Measurements from ENCODE around the gene DUOX2. TPM values are rescaled to one million over a fixed set of nuclear protein-coding genes. Genes with fewer than 3 reads are reported as not detected.

Gene DUOX2
- total RNA-seq, 4 donors from 2014 or later = not detected

DNA sequence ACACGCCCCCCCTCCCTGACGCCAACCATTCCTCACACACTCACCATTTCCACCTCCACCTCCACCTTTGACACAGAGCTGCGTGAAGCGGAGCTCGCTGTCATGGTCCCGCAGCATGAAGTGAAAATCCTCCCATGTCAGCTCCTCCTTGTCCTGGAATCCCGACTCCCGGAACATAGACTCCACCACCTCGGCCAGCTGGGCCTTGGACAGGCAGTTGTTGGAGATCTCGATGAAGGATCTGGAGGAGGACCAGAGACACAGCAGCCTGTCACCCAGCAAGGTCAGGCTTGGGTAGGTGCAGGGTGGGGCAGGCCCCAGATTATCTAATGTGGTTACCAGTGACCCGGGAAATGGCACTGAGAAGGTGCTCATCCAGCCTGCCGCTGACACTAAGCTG is 12.2 kb downstream of the DUOX2 start:
- DNase-seq = no peak
- intact Hi-C loops (cut with DNase I; ENCODE audit: low total_unique reads) (no loop called here), in situ Hi-C loops (cut with MboI; ENCODE audit: low sequenced_read_pairs in 4 of 4) (no loop called here)
- H3K27me3 ChIP-seq = no peaks in the 10 kb centered on the region
- H3K36me3 ChIP-seq = no peaks in the 10 kb centered on the region
- TF ChIP-seq POLR2A (IDR thresholded peaks at IDR 0.05) (no peak), CTCF (IDR thresholded peaks at IDR 0.05 in 4 of 5, conservative IDR thresholded peaks at IDR 0.05 in 1 of 5) (no peak)
- H3K4me3 ChIP-seq = no peak overlapping the region
- H3K27ac ChIP-seq = no peak overlapping the region
- no peaks in the 10 kb centered on the region for H3K9me3 ChIP-seq
- no peak for ATAC-seq
- H3K4me1 ChIP-seq = no peaks in the 10 kb centered on the region

GRCh38 chr15:45100884-45101625 is 12.9 kb downstream of the DUOX2 start:
- DNase-seq (no peak), ATAC-seq (no peak)
- Histone ChIP-seq H3K27ac (no peak overlapping the region), H3K4me1 (no peaks in the 10 kb centered on the region), H3K4me3 (no peak overlapping the region), H3K36me3 (no peaks in the 10 kb centered on the region), H3K27me3 (no peaks in the 10 kb centered on the region), H3K9me3 (no peaks in the 10 kb centered on the region)
- in situ Hi-C loops (cut with MboI; ENCODE audit: low sequenced_read_pairs in 4 of 4) = no loop called here
- no peak for TF ChIP-seq POLR2A (IDR thresholded peaks at IDR 0.05)
- TF ChIP-seq CTCF (IDR thresholded peaks at IDR 0.05 in 4 of 5, conservative IDR thresholded peaks at IDR 0.05 in 1 of 5) = no peak
- intact Hi-C loops (cut with DNase I; ENCODE audit: low total_unique reads) = no loop called here

GRCh38 chr15:45099549-45100165 is 14.3 kb downstream of the DUOX2 start:
- intact Hi-C loops (cut with DNase I; ENCODE audit: low total_unique reads) (no loop called here), in situ Hi-C loops (cut with MboI; ENCODE audit: low sequenced_read_pairs in 4 of 4) (no loop called here)
- DNase-seq (no peak), ATAC-seq (no peak)
- TF ChIP-seq CTCF (IDR thresholded peaks at IDR 0.05 in 4 of 5, conservative IDR thresholded peaks at IDR 0.05 in 1 of 5) (no peak), POLR2A (IDR thresholded peaks at IDR 0.05) (no peak)
- no peak overlapping the region for H3K4me3 ChIP-seq
- H3K9me3 ChIP-seq = no peaks in the 10 kb centered on the region
- no peaks in the 10 kb centered on the region for H3K36me3 ChIP-seq
- no peak overlapping the region for H3K27ac ChIP-seq
- H3K27me3 ChIP-seq = no peaks in the 10 kb centered on the region
- H3K4me1 ChIP-seq = no peaks in the 10 kb centered on the region

- in situ Hi-C loops (cut with MboI; ENCODE audit: low sequenced_read_pairs in 4 of 4) = no loop called here
- Histone ChIP-seq H3K4me1 (no peaks in the 10 kb centered on the region), H3K4me3 (no peak overlapping the region), H3K9me3 (no peaks in the 10 kb centered on the region), H3K27me3 (no peaks in the 10 kb centered on the region), H3K27ac (no peak overlapping the region), H3K36me3 (no peaks in the 10 kb centered on the region)
- DNase-seq (no peak), ATAC-seq (no peak)
- intact Hi-C loops (cut with DNase I; ENCODE audit: low total_unique reads) = no loop called here
- TF ChIP-seq CTCF (IDR thresholded peaks at IDR 0.05 in 4 of 5, conservative IDR thresholded peaks at IDR 0.05 in 1 of 5) (no peak), POLR2A (IDR thresholded peaks at IDR 0.05) (no peak)
Measured at GRCh38 chr15:45097466-45097865, 16.5 kb downstream of the DUOX2 start.

Data from gastrocnemius medialis (tissue), 4 donors.